ENCODE results near the gene FAM168A. TPM values are rescaled to one million over a fixed set of nuclear protein-coding genes. Genes with fewer than 3 reads are reported as not detected.

FAM168A gene
- total and polyA plus RNA-seq, 9 of the 15 experiments (the other 6 are each of a cell fraction or from before 2014, with no cell fraction given) = 0.44 to 7.2 (median 2.9) TPM

DNA sequence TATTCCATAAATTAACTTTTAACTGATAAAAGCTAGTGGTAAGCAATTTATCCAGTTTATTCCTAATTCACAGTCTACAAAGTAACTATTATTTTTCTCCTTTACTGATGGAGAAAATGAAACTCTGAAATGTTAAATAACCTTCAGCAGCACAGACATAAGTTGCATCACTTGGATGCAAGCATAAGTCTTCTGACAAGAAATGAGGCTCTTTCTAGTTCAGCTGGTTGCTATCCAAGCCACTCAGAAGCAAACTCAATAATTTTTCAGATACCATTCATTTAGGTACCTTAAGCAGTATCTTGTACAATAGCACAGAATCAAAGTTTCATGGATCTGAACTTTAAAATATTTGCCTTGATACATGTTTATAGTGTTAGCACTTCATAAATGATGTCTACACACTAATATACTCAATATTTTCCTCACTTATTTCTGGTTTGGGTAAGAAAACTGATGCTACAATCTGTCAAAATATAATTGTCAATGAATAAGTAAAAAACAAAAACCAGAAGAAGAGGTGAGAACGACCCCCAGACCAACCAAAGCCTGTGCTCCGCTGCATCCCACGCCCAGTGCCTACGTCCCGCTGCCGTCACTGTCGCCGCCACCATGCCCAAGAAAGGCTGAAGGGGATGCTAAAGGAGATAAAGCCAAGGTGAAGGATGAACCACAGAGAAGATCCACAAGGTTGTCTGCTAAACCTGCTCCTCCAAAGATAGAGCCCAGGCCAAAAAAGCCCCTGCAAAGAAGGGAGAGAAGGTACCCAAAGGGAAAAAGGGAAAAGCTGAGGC, 18.1 kb downstream of the FAM168A start:
- no peak overlapping the region for H3K4me2 ChIP-seq (ENCODE audit: insufficient read depth, low read length)
- CTCF ChIA-PET (ENCODE audit: low intra/inter-chr PET ratio) = no interaction called here
- TF ChIP-seq ARID1B (IDR thresholded peaks at IDR 0.05) = no peak
- TF ChIP-seq EZH2 (IDR thresholded peaks at IDR 0.05; ENCODE audit: borderline replicate concordance, low read depth, low read length) = no peak
- TF ChIP-seq CHD1 (IDR thresholded peaks at IDR 0.05; ENCODE audit: low read length) = no peak
- TF ChIP-seq ASH1L (IDR thresholded peaks at IDR 0.05; ENCODE audit: borderline replicate concordance, low read depth, partially characterized antibody) = no peak
- TF ChIP-seq, protein P1, sequence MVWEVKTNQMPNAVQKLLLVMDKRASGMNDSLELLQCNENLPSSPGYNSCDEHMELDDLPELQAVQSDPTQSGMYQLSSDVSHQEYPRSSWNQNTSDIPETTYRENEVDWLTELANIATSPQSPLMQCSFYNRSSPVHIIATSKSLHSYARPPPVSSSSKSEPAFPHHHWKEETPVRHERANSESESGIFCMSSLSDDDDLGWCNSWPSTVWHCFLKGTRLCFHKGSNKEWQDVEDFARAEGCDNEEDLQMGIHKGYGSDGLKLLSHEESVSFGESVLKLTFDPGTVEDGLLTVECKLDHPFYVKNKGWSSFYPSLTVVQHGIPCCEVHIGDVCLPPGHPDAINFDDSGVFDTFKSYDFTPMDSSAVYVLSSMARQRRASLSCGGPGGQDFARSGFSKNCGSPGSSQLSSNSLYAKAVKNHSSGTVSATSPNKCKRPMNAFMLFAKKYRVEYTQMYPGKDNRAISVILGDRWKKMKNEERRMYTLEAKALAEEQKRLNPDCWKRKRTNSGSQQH (CRISPR knock-in tag; IDR thresholded peaks at IDR 0.05) = no peak
- no peak for TF ChIP-seq ZFP1 (CRISPR knock-in tag; IDR thresholded peaks at IDR 0.05)
- TF ChIP-seq ZNF436 (CRISPR knock-in tag; IDR thresholded peaks at IDR 0.05) = no peak
- TF ChIP-seq NR2C1 (IDR thresholded peaks at IDR 0.05) = no peak
- no peak for TF ChIP-seq NR2C1 (tag; IDR thresholded peaks at IDR 0.05)
- TF ChIP-seq, protein P2, sequence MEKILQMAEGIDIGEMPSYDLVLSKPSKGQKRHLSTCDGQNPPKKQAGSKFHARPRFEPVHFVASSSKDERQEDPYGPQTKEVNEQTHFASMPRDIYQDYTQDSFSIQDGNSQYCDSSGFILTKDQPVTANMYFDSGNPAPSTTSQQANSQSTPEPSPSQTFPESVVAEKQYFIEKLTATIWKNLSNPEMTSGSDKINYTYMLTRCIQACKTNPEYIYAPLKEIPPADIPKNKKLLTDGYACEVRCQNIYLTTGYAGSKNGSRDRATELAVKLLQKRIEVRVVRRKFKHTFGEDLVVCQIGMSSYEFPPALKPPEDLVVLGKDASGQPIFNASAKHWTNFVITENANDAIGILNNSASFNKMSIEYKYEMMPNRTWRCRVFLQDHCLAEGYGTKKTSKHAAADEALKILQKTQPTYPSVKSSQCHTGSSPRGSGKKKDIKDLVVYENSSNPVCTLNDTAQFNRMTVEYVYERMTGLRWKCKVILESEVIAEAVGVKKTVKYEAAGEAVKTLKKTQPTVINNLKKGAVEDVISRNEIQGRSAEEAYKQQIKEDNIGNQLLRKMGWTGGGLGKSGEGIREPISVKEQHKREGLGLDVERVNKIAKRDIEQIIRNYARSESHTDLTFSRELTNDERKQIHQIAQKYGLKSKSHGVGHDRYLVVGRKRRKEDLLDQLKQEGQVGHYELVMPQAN (IDR thresholded peaks at IDR 0.05; ENCODE audit: borderline replicate concordance) = no peak
- TF ChIP-seq TBL1XR1 (IDR thresholded peaks at IDR 0.05; ENCODE audit: low read length in 2 of 2) = no peak
- POLR2A ChIA-PET = interaction anchor here (0.9 to 2.4 kb wide), 4 partner anchors 11 to 17 kb away, joined by 3 to 8 read pairs (median 4); no protein-coding TSS in a partner anchor
- intact Hi-C loops (cut with micrococcal nuclease) (no loop called here), in situ Hi-C loops (cut with MboI) (no loop called here)
- H2AFZ ChIP-seq (ENCODE audit: low read depth, low read length) = no peak overlapping the region
- no peak overlapping the region for H3K9ac ChIP-seq (ENCODE audit: insufficient read depth in 1 of 2, low read depth in 2 of 2, low read length in 2 of 2)
- H3K9me1 ChIP-seq (ENCODE audit: control insufficient read depth, insufficient read depth, low read length) = no peaks in the 10 kb centered on the region
- H3K27ac ChIP-seq (ENCODE audit: extremely low read depth, low read depth, low read length) = no peak overlapping the region
- no peaks in the 10 kb centered on the region for H3K36me3 ChIP-seq (ENCODE audit: control insufficient read depth, insufficient read depth, low read length)
- DNase-seq (ENCODE audit: extremely low read depth in 1 of 4, low spot score in 3 of 4) = no peak
- no TSS peak for BruUV-seq (replicated peaks)
- no peaks in the 10 kb centered on the region for H3K9me3 ChIP-seq (replicated peaks; ENCODE audit: control insufficient read depth, insufficient read depth, low read depth, low read length)
- 31% methylated on average over 8 of the region's 8 CpGs for WGBS (ENCODE audit: insufficient coverage, low coverage, missing lambda C conversion rate)
- H3K79me2 ChIP-seq (ENCODE audit: control insufficient read depth, insufficient read depth, low read length) = no peaks in the 10 kb centered on the region
- ATAC-seq = no peak
- no peaks in the 10 kb centered on the region for H3K27me3 ChIP-seq (ENCODE audit: control insufficient read depth in 2 of 2, insufficient read depth in 2 of 2, low read length in 2 of 2)
- FAIRE-seq = no peak
- no peak overlapping the region for H3K4me3 ChIP-seq
- H4K20me1 ChIP-seq (replicated peaks; ENCODE audit: control insufficient read depth, insufficient read depth, low read length) = no peaks in the 10 kb centered on the region
- no peaks in the 10 kb centered on the region for H3K4me1 ChIP-seq (replicated peaks in 1 of 2; ENCODE audit: control insufficient read depth in 2 of 2, insufficient read depth in 2 of 2, low read length in 2 of 2)
